C1 segment of cervical spinal cord (tissue), 14 donors: ENCODE results near the gene DHRS7C.

Experiments
- DNase-seq, 14 donors: peaks; one replicate each; lab custom pipeline; 2025; lab: John Stamatoyannopoulos, UW

Gene DHRS7C, protein sequence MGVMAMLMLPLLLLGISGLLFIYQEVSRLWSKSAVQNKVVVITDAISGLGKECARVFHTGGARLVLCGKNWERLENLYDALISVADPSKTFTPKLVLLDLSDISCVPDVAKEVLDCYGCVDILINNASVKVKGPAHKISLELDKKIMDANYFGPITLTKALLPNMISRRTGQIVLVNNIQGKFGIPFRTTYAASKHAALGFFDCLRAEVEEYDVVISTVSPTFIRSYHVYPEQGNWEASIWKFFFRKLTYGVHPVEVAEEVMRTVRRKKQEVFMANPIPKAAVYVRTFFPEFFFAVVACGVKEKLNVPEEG

DNA sequence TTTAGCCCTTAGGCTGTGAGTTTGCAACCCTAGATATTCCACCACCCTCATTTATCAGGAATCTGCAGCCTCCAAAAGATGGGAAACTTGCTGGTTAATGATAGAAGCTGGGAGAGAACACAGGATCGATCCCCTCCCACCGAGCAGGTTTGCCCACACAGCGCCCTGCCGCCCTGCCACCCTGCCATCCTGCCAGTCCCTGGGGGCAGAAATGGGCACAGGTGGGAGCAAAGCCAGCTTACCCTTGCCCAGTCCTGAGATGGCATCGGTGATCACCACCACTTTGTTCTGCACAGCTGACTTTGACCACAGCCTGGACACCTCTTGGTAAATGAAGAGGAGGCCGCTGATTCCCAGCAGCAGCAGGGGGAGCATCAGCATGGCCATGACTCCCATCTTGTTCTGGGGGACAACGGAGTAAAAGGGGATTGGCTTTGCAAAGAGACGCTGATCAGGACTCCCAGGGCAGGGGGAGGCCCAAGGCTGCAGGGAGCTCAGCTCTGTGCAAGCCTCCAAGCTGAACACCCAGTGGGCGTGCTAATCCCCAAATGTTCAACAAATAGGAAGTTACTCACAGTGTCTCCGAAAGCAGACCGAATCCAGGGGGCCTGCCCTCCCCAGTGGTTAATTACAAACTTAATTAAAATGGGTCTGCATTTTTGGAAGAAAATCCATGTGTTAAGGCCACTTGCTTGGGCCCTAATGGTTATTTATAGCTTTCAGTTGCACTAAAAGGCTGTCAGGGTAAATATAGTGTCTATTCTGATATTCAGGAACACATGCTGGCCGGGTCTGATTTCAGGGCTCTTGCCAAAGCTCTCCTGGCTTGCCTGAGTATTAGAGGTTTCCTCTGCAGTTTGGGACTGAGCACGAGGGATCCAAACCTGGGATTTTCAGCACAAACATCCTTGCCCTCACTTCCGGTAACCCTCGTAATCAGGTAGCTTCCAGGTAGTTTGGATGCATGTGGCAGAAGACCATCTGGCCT is at the start of gene DHRS7C:
Gene DHRS7C (minus strand): TSS at position 704 of the 988 bp plus-strand sequence. CDS start 308 bp downstream, at position 396.
- peak in 1 of 14 donors; percentile 37 for DNase-seq

DNA sequence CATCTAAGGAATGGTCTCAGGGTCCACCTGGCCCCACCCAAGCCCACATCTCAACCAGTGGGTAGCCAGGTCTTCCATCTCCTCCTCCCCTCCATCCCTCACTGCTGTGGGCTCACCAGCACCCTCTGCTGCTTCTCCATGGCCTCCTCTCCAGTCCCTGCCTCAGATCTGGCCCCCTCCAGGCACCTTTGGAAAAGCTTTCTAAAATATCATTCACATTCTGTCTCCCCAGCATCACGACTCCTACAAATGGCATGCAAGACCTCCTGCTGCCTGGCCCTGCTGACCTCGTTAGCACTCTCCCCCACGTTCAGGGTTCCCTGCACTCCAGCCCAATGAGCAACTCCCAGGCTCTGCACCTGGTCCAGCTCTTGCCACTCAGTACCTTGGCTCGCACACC is 48.0 kb upstream of the DHRS7C start:
- DNase-seq: no peak

DNA sequence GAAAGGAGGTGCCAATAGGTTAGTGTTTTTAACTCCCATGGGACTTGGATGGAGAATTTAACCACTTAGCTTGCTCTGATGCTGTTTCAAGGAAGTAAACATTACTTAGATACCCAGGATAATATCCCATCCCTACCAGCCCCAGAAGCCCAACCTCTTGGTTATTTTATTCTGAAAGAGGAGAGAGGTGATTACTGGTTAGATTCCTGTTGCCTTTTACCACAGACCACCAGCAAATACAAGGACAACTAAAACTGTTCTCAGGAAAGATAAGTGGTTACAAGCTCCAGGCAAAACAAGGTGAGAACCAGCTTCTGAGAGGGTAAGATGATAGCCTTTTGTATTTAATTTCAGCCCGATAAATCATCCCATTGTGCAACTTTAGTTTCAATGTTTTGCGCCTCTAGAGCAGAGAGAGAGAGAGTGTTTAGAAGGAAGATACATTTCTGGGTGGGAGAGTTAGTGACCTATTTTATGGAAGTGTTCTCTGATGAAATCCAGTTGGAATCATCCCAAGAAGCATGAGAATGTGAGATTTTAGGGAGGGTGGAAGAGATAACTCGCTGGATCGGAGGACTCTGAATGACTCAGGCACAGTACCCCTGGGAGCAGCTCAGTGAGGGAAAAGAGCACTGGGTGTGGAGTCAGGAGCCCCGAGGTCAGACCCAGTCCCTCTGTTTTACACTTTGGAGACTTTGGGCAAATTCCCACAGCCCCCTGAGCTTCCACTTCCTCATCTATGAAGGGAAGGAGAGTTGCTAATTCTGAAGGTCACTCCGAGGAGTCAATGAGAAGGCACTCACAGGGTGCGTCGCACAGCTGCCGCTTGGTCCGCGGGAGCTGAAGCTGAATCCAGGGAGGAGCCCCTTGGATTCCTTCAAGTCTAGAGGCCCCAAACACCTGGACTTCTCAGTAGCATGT is 46.4 kb upstream of the DHRS7C start:
- DNase-seq: no peak

DNA sequence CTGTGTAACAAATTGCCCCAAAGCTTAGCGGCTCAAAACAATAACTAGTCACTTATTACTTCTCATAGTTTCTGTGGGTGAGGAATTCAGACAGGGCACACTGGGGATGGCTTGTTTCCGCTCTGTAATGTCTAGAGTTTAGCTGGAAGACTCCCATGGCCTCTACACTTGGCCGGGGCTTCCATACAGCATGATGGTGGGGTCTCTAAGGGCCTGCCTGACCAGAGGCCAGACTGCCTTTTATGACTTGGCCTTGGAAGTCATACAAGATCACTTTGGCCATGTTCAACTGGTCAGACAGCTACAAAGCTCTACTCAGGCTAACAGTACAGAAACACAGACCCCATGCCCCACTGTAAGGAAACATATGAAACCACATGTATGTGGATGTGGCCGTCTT is 42.5 kb upstream of the DHRS7C start:
- DNase-seq: no peak

DNA sequence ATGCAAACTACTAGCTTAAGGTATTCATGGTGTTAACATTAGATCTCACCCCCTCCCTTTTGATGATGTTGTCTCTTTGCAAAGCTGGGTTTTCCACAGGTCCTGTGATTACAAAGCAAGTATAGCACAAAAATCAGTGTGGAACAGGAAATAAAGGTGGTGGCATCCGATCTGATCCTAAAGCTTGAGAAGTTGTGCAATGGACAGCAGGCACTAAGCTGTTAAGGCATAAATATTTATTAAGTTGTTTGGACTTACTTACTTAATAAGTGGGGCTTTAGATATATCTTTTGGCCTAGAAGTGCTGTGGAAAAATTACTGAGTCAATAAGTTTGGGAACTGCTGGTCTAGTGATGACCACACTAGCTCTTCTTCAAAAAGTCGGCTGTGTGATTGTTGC is 39.3 kb upstream of the DHRS7C start:
- DNase-seq: no peak

DNA sequence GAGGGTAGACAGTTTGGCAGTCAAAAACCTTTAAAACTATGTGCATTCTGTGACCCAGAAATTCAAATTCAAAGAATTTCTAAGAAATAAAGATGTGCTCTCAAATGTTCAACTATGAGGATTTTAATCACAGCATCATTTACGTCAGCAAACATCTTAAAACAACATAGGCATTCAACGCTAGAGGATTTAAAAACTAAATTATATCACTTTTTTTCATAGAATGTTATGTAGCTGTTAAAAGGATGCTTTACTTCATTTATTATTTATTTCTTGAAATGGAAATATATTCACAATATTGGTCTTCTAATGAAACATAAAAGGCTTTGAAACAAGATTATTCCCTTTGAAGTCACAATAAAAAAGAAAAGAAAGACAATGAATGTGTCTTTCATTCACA is 38.0 kb upstream of the DHRS7C start:
- DNase-seq: no peak

DNA sequence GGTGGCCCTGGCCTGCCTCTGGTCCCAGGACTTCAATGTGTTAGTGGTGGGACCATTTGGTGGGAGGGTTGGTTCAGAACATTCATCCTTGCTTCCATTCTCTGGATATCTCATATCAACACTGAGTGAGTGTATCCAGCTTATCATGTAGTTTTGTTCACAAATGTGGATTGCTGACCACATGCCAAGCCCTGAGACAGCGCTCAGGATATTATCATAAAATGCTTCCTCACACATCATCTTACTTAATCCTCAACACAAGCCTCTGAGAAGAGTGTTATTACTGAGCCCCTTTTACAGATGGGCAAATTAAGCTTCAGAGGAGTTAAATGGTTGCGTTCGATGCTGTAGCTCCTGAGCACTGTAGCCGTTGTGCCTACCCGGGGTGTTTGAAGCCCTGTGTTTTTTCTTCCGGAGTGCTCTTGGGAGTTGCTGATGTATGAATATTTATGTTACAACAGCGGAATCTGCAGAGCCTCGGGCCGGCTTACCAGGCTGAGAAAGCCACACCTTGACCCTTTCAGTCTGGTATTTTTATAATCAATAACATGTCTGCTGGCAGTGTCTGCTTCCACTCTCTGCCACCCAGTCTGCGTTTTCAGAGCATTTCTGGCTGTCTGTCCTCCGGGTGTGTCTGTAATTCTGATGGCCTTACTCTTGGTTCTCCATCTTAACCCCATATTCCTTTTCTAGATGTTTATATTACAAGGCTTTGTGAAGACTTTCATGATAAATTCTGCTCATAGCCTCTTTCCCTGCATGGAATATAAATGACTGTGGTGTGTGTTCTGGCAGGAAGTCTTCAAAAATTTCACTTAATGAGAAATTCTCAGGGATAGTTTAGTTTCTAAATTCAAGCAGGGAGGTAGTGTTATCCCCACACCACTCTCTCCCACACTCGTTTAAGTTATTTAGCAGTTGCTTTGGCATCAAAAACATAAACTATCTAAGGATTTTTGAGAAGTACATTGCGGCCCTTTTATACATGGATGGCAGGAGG is 37.2 kb upstream of the DHRS7C start:
- no peak for DNase-seq

DNA sequence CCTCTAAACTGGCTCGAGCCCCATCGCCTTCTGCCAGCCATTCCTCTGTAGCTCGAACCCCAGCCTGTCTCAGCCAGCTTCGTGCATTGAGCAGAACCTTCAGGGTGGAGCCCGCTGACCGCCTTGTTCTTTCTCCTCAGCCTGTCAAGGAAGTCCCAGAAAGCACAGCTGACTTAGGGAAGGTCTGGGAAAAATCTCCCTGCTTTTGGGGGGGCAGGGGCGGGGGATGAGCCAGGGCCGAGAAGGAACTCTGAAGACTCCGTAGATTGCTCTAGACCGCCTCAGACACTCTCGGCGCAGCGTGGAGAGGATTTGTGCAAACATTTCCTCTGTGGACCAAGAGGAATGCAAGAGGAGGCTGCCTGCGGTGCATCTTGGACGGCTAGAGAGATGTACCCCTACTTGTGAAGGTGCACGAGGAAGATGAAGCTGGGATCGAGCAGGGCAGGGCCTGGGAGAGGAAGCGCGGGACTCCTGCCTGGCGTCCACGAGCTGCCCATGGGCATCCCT is 34.3 kb upstream of the DHRS7C start, which contains the start of gene GLP2R:
Gene GLP2R (plus strand): TSS at position 284 of the 510 bp plus-strand sequence. CDS start 140 bp downstream, at position 424.
- DNase-seq: no peak

DNA sequence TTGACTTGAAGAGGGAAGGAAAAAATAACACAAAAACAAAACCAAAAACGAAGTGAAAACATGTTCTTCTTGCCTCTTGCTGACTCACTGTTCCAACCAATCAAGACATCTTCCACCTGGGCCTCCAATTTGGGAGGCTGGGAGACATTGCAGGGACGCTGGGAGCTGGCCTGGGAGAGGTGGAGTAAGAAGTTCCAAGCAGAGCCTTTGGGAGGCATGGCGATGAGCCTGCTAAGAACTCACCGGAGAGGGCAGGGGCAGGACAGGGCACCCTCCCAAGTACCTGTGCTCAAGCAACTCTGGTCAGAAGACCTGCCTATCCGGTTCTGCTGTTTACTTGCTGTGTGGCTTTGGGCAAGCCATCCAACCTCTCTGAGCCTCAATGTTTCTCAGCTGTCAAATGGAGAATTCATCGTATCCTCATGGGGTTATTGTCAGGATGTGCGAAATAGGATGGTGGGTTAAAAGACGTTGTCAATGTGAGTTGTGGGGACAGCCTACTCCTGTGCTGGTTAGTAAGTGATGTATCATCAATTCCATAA is 33.5 kb upstream of the DHRS7C start:
- no peak for DNase-seq

DNA sequence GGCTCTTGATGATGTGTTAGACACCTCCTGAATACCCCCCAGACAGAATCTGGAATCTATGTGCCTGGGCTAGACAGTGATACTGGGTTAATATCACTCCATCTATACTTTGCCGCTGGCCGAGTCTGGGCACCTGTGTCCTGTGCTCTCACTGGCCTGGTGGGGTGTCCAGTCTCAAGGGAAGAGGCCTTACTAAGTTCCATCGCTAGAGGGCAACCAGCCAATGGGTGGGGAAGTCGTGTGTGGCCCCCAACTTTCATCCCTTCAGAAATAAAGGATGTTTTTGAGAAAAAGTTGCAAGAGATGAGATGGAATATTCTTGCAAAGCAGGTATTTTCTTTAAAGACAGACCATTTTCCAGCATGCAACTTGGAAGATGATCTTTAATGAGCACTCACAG is 32.7 kb upstream of the DHRS7C start:
- DNase-seq: no peak

DNA sequence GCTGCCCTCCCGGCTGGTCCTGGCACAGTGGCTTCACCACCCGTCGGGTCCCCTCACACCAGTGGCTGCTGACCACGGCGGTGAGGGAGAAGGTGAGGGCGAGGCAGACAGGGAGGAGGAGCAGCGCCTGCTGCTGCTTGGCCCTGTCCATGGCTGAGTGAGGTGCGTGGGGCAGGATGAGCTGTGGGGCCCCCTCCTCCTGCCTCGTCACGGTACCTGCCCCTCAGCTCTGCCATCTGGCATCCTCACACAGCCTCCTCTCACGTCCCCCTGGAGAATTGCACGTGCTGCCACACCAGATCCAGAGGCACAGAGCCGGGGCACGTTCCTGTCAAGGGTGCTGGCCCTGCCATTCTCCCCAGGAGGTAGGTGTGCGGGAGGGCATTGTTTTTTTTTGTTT is 30.5 kb upstream of the DHRS7C start, which contains the start of gene GSG1L2:
Gene GSG1L2 (minus strand): TSS at position 159 of the 400 bp plus-strand sequence. CDS start 8 bp downstream, at position 151.
- DNase-seq: no peak

DNA sequence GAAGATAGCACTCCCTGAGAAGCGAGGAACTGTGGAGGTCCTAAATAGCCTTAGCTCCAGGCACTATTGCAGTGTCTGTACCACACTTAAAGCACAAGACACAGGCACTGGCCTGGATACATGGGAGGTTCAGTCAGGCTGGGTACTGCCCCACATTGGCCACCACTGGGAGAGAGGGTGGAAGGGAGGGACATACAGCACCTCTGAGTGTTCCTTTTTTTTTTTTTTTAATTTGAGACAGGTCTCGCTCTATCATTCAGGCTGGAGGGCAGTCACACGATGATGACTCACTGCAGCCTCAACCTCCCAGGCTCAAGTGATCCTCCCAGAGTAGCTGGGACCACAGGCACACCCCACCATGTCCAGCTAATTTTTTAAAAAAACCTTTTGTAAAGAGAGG is 29.1 kb upstream of the DHRS7C start:
- no peak for DNase-seq

DNA sequence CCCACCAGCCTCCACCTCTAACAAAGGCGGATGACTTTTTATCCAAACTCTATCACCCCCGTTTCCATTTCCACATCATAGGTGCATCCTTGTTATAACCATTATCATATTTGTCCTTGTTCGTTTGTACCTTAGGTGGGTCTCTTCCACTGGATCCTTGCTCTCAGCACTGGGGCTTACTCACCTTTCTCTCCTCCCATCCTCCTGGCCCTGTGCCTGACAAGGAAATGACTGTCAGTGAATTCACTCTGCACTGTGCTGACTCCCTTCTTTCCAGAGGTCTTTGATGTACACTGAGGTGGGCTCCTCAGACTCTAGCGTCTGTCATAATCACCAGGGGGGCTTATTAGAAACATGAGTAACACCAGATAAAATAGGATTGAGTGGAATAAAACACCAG is 27.4 kb upstream of the DHRS7C start:
- no peak for DNase-seq

DNA sequence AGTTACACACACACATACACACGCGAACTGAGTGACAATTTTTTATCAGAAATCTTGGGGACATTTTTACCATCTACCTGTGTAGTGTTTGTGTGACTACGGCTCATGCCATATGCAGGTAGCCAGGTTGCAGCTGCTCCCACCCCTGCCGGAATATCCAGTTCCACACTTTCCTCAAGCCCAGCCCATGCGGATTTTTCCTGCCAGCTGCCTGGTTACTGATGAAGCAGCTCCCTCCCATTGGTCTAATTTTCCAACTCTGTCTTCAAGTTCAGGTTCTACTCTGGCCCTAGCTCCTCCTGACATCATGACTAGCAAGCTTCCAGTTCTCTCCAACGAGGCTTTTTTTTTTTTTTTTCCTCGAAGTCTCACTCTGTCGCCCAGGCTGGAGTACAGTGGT is 25.7 kb upstream of the DHRS7C start:
- no peak for DNase-seq

DNA sequence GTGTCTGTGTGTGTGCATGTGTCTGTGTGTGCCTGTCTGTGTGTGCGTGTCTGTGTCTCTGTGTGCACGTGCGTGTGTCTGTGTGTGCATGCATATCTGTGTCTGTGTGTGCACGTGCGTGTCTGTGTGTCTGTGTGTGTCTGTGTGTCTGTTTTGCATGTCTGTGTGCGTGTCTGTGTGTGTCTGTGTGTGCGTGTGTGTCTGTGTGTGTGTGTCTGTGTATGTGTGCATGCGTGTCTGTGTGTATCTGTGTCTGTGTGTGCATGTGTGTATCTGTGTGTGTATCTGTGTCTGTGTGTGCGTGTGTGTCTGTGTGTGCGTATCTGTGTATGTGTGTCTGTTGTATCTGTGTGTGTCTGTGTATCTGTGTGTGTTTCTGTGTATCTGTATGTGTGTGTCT is 25.1 kb upstream of the DHRS7C start:
- DNase-seq: no peak

DNA sequence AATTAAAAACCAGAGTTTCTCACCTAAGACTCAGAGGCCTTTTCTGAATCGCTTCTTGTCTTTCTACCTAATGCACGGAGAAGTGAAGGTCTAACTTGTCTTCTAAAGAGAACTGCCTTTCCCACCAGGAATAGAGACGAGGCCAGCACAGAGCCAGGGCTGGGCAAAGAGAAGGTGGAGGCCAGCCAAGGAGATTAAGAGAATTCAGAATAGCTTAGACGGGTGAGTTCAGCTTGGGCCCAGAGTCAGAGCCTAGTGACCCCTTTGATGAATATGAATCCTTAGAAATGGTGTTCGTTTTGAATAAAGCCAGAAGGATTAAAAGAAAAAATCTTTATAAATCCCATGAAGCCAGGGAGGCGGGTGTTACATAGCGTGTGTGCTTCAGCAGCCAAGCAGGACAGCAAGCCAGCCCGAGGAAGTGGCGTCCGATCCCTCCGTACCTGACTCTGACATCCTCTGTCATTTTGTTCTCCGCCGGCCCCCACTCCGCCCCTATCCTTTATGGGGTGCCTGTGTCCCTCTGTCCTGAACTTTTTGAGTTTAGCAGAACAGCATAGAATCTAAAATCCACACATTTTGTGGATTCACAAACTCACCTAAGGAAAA is 23.0 kb upstream of the DHRS7C start:
- no peak for DNase-seq

DNA sequence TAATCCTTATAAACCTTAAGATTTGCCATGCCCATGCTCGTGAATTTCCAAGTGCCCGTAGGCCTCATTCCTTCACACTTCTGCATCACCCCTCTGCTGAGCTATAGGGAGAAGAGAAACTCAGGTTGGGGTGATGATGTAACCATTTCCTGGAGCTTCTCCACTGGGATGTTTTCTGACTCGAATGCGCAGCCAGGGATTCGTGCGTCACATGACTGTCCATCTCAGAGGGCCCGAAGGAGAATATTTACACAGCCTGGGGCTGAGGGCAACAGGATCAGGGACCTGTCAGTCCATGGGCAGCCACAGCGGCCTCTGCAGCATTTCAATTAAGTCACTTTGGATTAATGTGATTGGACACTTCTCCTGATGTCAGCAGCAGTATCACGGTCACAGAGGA is 21.8 kb upstream of the DHRS7C start:
- no peak for DNase-seq

DNA sequence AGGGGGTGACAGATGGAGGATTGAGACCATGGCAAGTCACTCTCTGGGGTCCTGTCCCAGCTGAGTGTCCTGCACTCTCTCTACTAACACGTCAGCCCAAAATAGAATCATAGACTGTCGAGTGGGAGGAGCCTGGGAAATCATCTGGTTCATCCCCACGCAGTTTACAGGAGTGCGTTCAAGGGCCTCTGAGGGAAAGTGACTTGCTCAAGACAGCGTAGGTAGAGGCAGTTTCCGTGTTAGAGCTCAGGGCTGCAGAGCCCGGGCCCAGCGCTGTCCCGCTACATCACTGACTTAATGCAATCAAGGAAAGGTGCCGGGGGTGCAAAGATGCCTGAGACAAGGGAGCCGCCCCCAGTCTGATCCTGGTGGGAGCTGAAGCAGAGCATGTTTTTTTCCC is 20.1 kb upstream of the DHRS7C start:
- no peak for DNase-seq

DNA sequence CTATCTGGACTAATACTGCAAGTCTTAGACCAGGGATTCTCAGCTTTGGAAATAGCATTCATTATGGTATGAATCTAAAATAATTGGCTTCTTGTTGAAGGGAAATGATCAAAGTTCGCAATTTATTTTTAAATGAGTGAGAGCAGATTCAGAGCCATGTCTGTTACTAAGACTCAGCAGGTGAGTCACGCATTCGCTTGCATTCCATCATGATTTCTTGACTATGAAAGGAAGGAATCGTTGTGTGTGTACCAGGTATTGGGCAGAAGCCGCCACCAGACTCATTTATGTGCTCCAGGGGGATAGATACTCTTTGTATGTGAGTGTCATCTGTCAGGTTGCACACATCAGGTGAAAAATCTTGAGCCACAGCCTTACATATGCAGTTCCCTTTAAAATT is 19.7 kb upstream of the DHRS7C start:
- DNase-seq: no peak
